HepG2 (cell line): Measurements from ENCODE around the gene METAP1D. TPM values are rescaled to one million over a fixed set of nuclear protein-coding genes. Genes with fewer than 3 reads are reported as not detected.

Experiments
- ATAC-seq: fragments of 200-7000 bp; cut with Tn5 transposase; 3 replicates; pipeline ENCODE4 v1.9.1; 2020; ENCODE audit warnings: mild to moderate bottlenecking, moderate library complexity
- BruUV-seq: library from RNA; stranded (reverse); fragments of 400-500 nt; replicated peaks from 2 replicates; lab custom pipeline; 2021; lab: Mats Ljungman, UMichigan
- CTCF ChIA-PET: fragments of 300-600 bp; formaldehyde crosslinking; extraction: SDS; loops from one replicate; lab custom pipeline; 2021; ENCODE audit warnings: low total read pairs, inconsistent platforms, low intra/inter-chr PET ratio; lab: Yijun Ruan, JAX
- POLR2A ChIA-PET: fragments of 350-600 bp; sonication (Branson Sonifier 250); formaldehyde crosslinking; loops from one replicate; lab custom pipeline; 2020; ENCODE audit warnings: antibody characterized with exemption, inconsistent platforms; lab: Yijun Ruan, JAX
- DNase-seq: peaks from one replicate; pipeline ENCODE4 v3.0.0-alpha.2; 2015; ENCODE audit warnings: low spot score
- FAIRE-seq: peaks from 3 replicates; lab custom pipeline; 2011; peaks lifted over from hg19 to GRCh38; lab: Jason Lieb, UNC
- H2AFZ ChIP-seq: one replicate; pipeline ENCODE4 v1.6.1; 2011; ENCODE audit warnings: low read length, inconsistent platforms
- H3K27ac ChIP-seq: fragments of 300-600 bp; 3 replicates; pipeline ENCODE4 v1.8.0; 2011; ENCODE audit warnings: mixed run types, mild to moderate bottlenecking, mixed read lengths, low read length, inconsistent platforms; ENCODE audit not compliant: insufficient read depth; ENCODE audit errors: extremely low read length
- H3K27me3 ChIP-seq, 2 experiments: fragments of 200-600 bp in 1 of 2; 2 replicates in 1 of 2; 3 replicates in 1 of 2; pipeline versions ENCODE4 v1.6.0 to v1.8.0; 2011; ENCODE audit warnings: low read length in 2 of 2, mild to moderate bottlenecking in 2 of 2, moderate library complexity in 2 of 2, inconsistent platforms in 1 of 2; ENCODE audit not compliant: insufficient read depth in 2 of 2, control insufficient read depth in 1 of 2
- H3K36me3 ChIP-seq, 2 experiments: fragments of 200-600 bp in 1 of 2; replicated peaks in 1 of 2; 2 replicates in 1 of 2; 3 replicates in 1 of 2; pipeline versions ENCODE4 v1.5.1 to v1.8.0; 2011; ENCODE audit warnings: low read length in 2 of 2, inconsistent platforms in 1 of 2; ENCODE audit not compliant: insufficient read depth in 2 of 2, control insufficient read depth in 1 of 2
- H3K4me1 ChIP-seq: 2 replicates; pipeline ENCODE4 v1.5.1; 2012; ENCODE audit warnings: low read length, inconsistent platforms; ENCODE audit not compliant: insufficient read depth
- H3K4me2 ChIP-seq: 2 replicates; pipeline ENCODE4 v1.6.0; 2011; ENCODE audit warnings: low read depth, low read length, inconsistent platforms
- H3K4me3 ChIP-seq, 3 experiments: fragments of 200-600 bp in 1 of 3; sonication (generic), shearing (Covaris generic) in 1 of 3; replicated peaks in 1 of 3; 2 replicates each; pipeline ENCODE4 v1.5.1; 2011 to 2016; ENCODE audit warnings: low read length in 3 of 3, inconsistent platforms in 2 of 3, low read depth in 2 of 3, mild to moderate bottlenecking in 2 of 3, control low read depth in 1 of 3, mixed read lengths in 1 of 3; ENCODE audit not compliant: insufficient read depth in 1 of 3
- H3K79me2 ChIP-seq: one replicate; pipeline ENCODE4 v1.6.1; 2011; ENCODE audit warnings: low read length, inconsistent platforms; ENCODE audit not compliant: insufficient read depth
- H3K9ac ChIP-seq: 2 replicates; pipeline ENCODE4 v1.6.0; 2011; ENCODE audit warnings: mild to moderate bottlenecking, low read depth, low read length, inconsistent platforms; ENCODE audit not compliant: insufficient read depth
- H3K9me3 ChIP-seq: 2 replicates; pipeline ENCODE4 v1.5.1; 2012; ENCODE audit warnings: mild to moderate bottlenecking, low read length
- H4K20me1 ChIP-seq: 2 replicates; pipeline ENCODE4 v1.6.0; 2011; ENCODE audit warnings: inconsistent platforms, mild to moderate bottlenecking, low read length, moderate library complexity; ENCODE audit not compliant: insufficient read depth
- KIAA2018 ChIP-seq: sonication (generic); formaldehyde crosslinking; IDR thresholded peaks from 2 replicates; pipeline ENCODE4 v1.5.0; 2020; ENCODE audit warnings: mild to moderate bottlenecking, missing genetic modification reagents, borderline replicate concordance
- MIXL1 ChIP-seq: IDR thresholded peaks from 2 replicates; pipeline ENCODE4 v1.6.1; 2016
- ZNF253 ChIP-seq: sonication (generic); formaldehyde crosslinking; IDR thresholded peaks from 2 replicates; pipeline ENCODE4 v1.8.0; 2022; ENCODE audit warnings: mild to moderate bottlenecking, missing genetic modification reagents, borderline replicate concordance
- WGBS: methylation state at CpG from one replicate; pipeline ENCODE4 v1.1.6; 2017; ENCODE audit warnings: low lambda C conversion rate; 5-methylcytosine and 5-hydroxymethylcytosine counted together
- in situ Hi-C: cut with HindIII; loops from 2 replicates; pipeline ENCODE4 v1.10.0; 2017; ENCODE audit warnings: low pct_unique_long_range_greater_than_20kb; ENCODE audit not compliant: extremely low pct_ligation_motif_present
- intact Hi-C: fragments of 100-400 bp; cut with micrococcal nuclease; formaldehyde crosslinking; loops from one replicate; pipeline ENCODE4 v1.10.0; 2022; ENCODE audit not compliant: unreplicated experiment
- polyA plus RNA-seq, 8 experiments: library from polyadenylated mRNA; depleted of rRNA in 3 of 8; stranded (reverse) in 7 of 8; unstranded in 1 of 8; fragments of >200 nt; fragmentation: Illumina TruSeq in 4 of 8; extraction: Trizol in 4 of 8; gene quantifications; 2 replicates each; pipeline versions ENCODE4 v1.2.1 to v1.2.3, GENCODE V29; 2011 to 2016; ENCODE audit warnings: low read depth in 4 of 8, missing spikeins in 1 of 8, mixed read lengths in 1 of 8; ENCODE audit not compliant: insufficient read depth in 1 of 8
- total RNA-seq, 5 experiments: library from RNA; depleted of rRNA; stranded (reverse); fragments of >200 nt; fragmentation: Illumina TruSeq; extraction: Trizol; gene quantifications; 2 replicates each; pipeline ENCODE4 v1.2.3, GENCODE V29; 2016; ENCODE audit warnings: low read depth in 1 of 5
- TF ChIP-seq, protein P1 (sequence below): sonication (generic); formaldehyde crosslinking; IDR thresholded peaks from 2 replicates; pipeline ENCODE4 v1.4.0; 2020; ENCODE audit warnings: missing genetic modification reagents

METAP1D gene
- total and polyA plus RNA-seq, 2 of the 13 experiments (the other 11 are each of a cell fraction or from before 2014, with no cell fraction given): 14.7 to 21.6 TPM

DNA sequence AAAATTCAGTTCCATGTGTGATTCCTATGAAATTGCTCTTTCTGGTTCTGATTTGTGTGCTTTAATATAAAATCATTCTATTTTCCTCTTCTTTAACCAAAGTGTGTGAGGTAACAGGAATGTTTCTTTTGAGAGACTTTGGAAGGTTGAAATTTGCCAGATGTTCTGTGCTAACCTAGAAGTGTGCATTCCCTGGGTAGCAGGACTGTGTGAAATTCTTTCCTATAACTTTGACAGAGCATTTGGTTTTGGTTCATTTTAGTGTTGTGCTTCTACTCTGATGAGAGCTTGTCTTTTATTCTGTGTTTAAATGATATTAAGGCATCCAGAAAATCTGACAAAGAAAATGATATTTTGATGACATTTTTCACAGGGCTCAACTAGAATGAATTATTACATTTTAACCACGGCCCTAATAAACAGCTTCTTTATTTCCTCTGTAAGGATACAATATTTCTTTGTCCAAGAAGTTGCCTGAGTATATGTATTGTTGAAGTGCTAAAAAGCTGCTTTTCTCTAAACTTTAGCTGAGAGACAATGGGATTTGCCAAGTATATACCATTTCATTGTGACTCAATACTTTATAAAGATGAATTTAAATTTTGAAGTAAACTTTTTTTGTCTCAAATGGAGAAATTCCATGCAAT is 50.8 kb downstream of the METAP1D start:
- no peak for FAIRE-seq
- CTCF ChIA-PET: no interaction called here

More for the DNA sequence above, 50.8 kb downstream of the METAP1D start:
- Histone ChIP-seq H3K9me3 (no peaks in the 10 kb centered on the region), H3K36me3 (no peaks in the 10 kb centered on the region), H3K4me2 (no peak overlapping the region), H3K79me2 (no peaks in the 10 kb centered on the region), H3K4me3 (no peak overlapping the region), H3K4me1 (peaks cover 65% of the 10 kb centered on the region), H3K9ac (no peak overlapping the region), H4K20me1 (no peaks in the 10 kb centered on the region), H3K27me3 (no peaks in the 10 kb centered on the region), H3K27ac (no peak overlapping the region), H2AFZ (no peak overlapping the region)
- POLR2A ChIA-PET: interaction anchor here (1.4 kb wide), 1 partner anchor 52 kb away, joined by 3 read pairs; the partner anchor contains the start of gene DLX2
- ATAC-seq (no peak), DNase-seq (no peak)
- BruUV-seq: no TSS peak
- TF ChIP-seq ZNF253 (CRISPR knock-in tag) (no peak), KIAA2018 (CRISPR knock-in tag) (no peak), MIXL1 (no peak)
- TF ChIP-seq, protein P1, sequence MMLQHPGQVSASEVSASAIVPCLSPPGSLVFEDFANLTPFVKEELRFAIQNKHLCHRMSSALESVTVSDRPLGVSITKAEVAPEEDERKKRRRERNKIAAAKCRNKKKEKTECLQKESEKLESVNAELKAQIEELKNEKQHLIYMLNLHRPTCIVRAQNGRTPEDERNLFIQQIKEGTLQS (CRISPR knock-in tag): no peak
- intact Hi-C loops: loop anchor here (5.0 to 10.0 kb wide), 2 partner anchors 37 to 46 kb away; partner anchors contain the start of gene DLX1
- 100% methylated on average over 1 of the region's 1 CpG for WGBS
- in situ Hi-C loops: no loop called here
